Measurements from ENCODE around the gene SLC8B1. TPM values are rescaled to one million over a fixed set of nuclear protein-coding genes. Genes with fewer than 3 reads are reported as not detected.

SLC8B1 gene
- total and polyA plus RNA-seq, 2 of the 4 experiments (the other 2 are of a cell fraction), result 4.1 to 10.2 TPM

DNA sequence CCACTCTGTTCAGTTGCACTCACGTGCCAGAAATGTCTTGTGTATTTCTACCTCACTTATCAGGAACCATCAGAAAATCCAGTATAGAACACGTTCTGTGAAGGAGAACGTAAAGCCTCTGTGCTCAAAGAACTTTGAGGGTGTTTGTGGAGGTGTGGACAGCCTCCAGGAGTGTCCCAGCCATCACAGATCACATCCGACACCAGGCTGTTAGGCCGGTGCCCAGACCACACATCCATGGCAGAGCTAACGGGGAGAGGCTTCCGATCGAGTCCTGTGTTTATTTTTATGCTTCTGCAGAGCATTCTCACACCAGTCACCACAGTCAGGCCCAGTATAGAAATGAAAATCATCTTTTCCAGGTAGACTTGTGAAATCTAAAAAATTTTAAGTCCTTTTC lies 60.1 kb downstream of the SLC8B1 start:
- H3K14ac ChIP-seq (replicated peaks; ENCODE audit: low read depth, low read length), result no peak overlapping the region
- intact Hi-C loops (cut with micrococcal nuclease) (no loop called here), dilution Hi-C loops (cut with HindIII; ENCODE audit: low sequenced_read_pairs, unreplicated experiment) (no loop called here), in situ Hi-C loops (cut with MboI; ENCODE audit: low sequenced_read_pairs) (no loop called here)
- H3K9me1 ChIP-seq (ENCODE audit: insufficient read depth, low read length), result peaks cover 25% of the 10 kb centered on the region
- WGBS, 2 experiments (ENCODE audit: extremely low coverage in 2 of 2, insufficient read length in 1 of 2), result 100% methylated on average over 1 of the region's 8 CpGs; no CpG with 5 or more reads in 1 of the 2 experiments
- no TSS peak for BruUV-seq (replicated peaks)
- H3K9ac ChIP-seq (ENCODE audit: low read depth, low read length), result no peak overlapping the region
- no peak overlapping the region for H3K4ac ChIP-seq (ENCODE audit: low read depth, low read length)
- H3K9me3 ChIP-seq (ENCODE audit: control insufficient read depth, insufficient read depth, low read length), result no peaks in the 10 kb centered on the region
- ATAC-seq (ENCODE audit: low read depth) (no peak), DNase-seq (no peak)
- no peak overlapping the region for H3K23ac ChIP-seq (ENCODE audit: low read depth, low read length)
- no peak overlapping the region for H4K8ac ChIP-seq (ENCODE audit: low read depth in 2 of 2, low read length in 2 of 2)
- H3K18ac ChIP-seq (ENCODE audit: low read depth, low read length), result no peak overlapping the region
- H3K4me3 ChIP-seq (ENCODE audit: insufficient read depth, low read depth, low read length), result no peak overlapping the region
- TF ChIP-seq, protein P1, sequence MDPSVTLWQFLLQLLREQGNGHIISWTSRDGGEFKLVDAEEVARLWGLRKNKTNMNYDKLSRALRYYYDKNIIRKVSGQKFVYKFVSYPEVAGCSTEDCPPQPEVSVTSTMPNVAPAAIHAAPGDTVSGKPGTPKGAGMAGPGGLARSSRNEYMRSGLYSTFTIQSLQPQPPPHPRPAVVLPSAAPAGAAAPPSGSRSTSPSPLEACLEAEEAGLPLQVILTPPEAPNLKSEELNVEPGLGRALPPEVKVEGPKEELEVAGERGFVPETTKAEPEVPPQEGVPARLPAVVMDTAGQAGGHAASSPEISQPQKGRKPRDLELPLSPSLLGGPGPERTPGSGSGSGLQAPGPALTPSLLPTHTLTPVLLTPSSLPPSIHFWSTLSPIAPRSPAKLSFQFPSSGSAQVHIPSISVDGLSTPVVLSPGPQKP (IDR thresholded peaks at IDR 0.05; ENCODE audit: borderline replicate concordance, low read depth, low read length), result no peak
- TF ChIP-seq SMC3 (IDR thresholded peaks at IDR 0.05; ENCODE audit: low read depth, low read length), result no peak
- TF ChIP-seq POLR2A (IDR thresholded peaks at IDR 0.05; ENCODE audit: low read depth, low read length), result no peak
- TF ChIP-seq, protein P2, sequence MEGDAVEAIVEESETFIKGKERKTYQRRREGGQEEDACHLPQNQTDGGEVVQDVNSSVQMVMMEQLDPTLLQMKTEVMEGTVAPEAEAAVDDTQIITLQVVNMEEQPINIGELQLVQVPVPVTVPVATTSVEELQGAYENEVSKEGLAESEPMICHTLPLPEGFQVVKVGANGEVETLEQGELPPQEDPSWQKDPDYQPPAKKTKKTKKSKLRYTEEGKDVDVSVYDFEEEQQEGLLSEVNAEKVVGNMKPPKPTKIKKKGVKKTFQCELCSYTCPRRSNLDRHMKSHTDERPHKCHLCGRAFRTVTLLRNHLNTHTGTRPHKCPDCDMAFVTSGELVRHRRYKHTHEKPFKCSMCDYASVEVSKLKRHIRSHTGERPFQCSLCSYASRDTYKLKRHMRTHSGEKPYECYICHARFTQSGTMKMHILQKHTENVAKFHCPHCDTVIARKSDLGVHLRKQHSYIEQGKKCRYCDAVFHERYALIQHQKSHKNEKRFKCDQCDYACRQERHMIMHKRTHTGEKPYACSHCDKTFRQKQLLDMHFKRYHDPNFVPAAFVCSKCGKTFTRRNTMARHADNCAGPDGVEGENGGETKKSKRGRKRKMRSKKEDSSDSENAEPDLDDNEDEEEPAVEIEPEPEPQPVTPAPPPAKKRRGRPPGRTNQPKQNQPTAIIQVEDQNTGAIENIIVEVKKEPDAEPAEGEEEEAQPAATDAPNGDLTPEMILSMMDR (conservative IDR thresholded peaks at IDR 0.05; ENCODE audit: low read depth, low read length), result no peak
- no peak for TF ChIP-seq RFX5 (IDR thresholded peaks at IDR 0.05; ENCODE audit: low read depth, low read length)
- TF ChIP-seq RCOR1 (IDR thresholded peaks at IDR 0.05; ENCODE audit: insufficient replicate concordance, low read length), result no peak
- TF ChIP-seq FOS (IDR thresholded peaks at IDR 0.05; ENCODE audit: low read depth, low read length), result no peak
- no peak for TF ChIP-seq CEBPB (IDR thresholded peaks at IDR 0.05; ENCODE audit: low read depth, low read length)
- TF ChIP-seq, protein P3, sequence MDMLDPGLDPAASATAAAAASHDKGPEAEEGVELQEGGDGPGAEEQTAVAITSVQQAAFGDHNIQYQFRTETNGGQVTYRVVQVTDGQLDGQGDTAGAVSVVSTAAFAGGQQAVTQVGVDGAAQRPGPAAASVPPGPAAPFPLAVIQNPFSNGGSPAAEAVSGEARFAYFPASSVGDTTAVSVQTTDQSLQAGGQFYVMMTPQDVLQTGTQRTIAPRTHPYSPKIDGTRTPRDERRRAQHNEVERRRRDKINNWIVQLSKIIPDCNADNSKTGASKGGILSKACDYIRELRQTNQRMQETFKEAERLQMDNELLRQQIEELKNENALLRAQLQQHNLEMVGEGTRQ (IDR thresholded peaks at IDR 0.05; ENCODE audit: low read depth, low read length), result no peak
- TF ChIP-seq NFE2L2 (IDR thresholded peaks at IDR 0.05; ENCODE audit: low read depth, low read length), result no peak
- no peak for TF ChIP-seq MAFK (IDR thresholded peaks at IDR 0.05; ENCODE audit: low read depth, low read length)
- no peak for TF ChIP-seq BHLHE40 (IDR thresholded peaks at IDR 0.05; ENCODE audit: low read depth, low read length)
- no peak for TF ChIP-seq MXI1 (IDR thresholded peaks at IDR 0.05; ENCODE audit: borderline replicate concordance, low read depth, low read length)
- TF ChIP-seq MAZ (IDR thresholded peaks at IDR 0.05; ENCODE audit: borderline replicate concordance, low read depth, low read length), result no peak
- no peak for TF ChIP-seq RAD21 (IDR thresholded peaks at IDR 0.05; ENCODE audit: low read length)
- no peak for TF ChIP-seq CHD1 (IDR thresholded peaks at IDR 0.05; ENCODE audit: low read depth, low read length)
- peak overlapping the region; percentile 11; the same call in 1 of the 2 replicates for H2AK5ac ChIP-seq (ENCODE audit: low read depth, low read length)
- no peak overlapping the region for H2BK5ac ChIP-seq (ENCODE audit: low read depth, low read length, poor library complexity, severe bottlenecking)
- no peak overlapping the region for H4K5ac ChIP-seq (ENCODE audit: low read depth, low read length)
- peaks cover 14% of the 10 kb centered on the region for H3K4me1 ChIP-seq (ENCODE audit: control insufficient read depth, insufficient read depth, low read length)
- no peaks in the 10 kb centered on the region for H4K20me1 ChIP-seq (ENCODE audit: insufficient read depth, low read length)
- H3K36me3 ChIP-seq (ENCODE audit: control insufficient read depth, insufficient read depth, low read length), result peaks cover 8% of the 10 kb centered on the region; the same call in 1 of the 2 replicates
- POLR2A ChIA-PET (ENCODE audit: unreplicated experiment), result no interaction called here
- no peak overlapping the region for H2BK120ac ChIP-seq (ENCODE audit: low read depth, low read length)
- H3K4me2 ChIP-seq (ENCODE audit: low read depth, low read length), result no peak overlapping the region
- no peaks in the 10 kb centered on the region for H3K79me1 ChIP-seq (ENCODE audit: low read depth in 1 of 2, low read length in 2 of 2)
- no peak overlapping the region for H2BK20ac ChIP-seq (ENCODE audit: low read depth, low read length)
- no peak overlapping the region for H3K27ac ChIP-seq (ENCODE audit: insufficient read depth, low read length)
- H2AK9ac ChIP-seq (replicated peaks; ENCODE audit: low read depth, low read length, poor library complexity), result no peak overlapping the region
- CTCF ChIA-PET, result no interaction called here
- H3K27me3 ChIP-seq (ENCODE audit: control insufficient read depth, insufficient read depth, low read length), result no peaks in the 10 kb centered on the region
- no peak overlapping the region for H2BK15ac ChIP-seq (ENCODE audit: low read depth, low read length)
- H4K91ac ChIP-seq (ENCODE audit: insufficient read depth, low read depth, low read length), result no peak overlapping the region
- H2AFZ ChIP-seq (replicated peaks; ENCODE audit: low read length, poor library complexity), result no peak overlapping the region
- no peak overlapping the region for H3K56ac ChIP-seq (ENCODE audit: extremely low read depth, insufficient read depth, low read length)

All from IMR-90 (cell line).